ENCODE data around the gene BMERB1.

BMERB1 gene

GRCh38 chr16:15521758-15522509 lies 87.5 kb downstream of the BMERB1 start:
- no peaks in the 10 kb centered on the region for H3K9me3 ChIP-seq (ENCODE audit: control insufficient read depth, low read length)

DNA sequence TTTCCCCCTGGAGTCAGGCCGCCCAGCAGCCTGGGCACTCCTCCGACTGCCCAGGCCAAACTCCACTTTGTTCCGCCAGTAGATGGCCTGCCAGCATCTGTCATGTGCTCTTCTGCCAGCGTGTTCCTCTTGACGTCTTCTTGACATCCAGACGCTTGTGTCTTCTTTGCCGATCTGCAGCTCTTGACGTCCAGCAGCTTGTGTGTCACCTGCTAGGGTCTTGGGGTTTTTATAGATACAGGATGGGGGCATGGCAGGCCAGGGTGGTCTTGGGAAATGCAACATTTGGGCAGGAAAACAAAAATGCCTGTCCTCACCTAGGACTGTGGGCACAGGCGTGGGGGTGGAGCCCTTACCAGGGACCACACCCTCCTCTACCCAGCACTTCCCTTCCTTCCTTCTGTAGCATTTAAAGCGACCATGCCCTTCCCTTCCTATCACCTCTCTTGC lies 88.7 kb downstream of the BMERB1 start:
- Histone ChIP-seq H3K9ac (no peak overlapping the region), H3K27ac (no peak overlapping the region), H3K4me2 (ENCODE audit: low read length) (no peak overlapping the region), H3K4me1 (no peaks in the 10 kb centered on the region), H3K79me2 (no peaks in the 10 kb centered on the region), H3K9me3 (ENCODE audit: control insufficient read depth, low read length) (no peaks in the 10 kb centered on the region), H2AFZ (no peak overlapping the region), H3K27me3 (ENCODE audit: control insufficient read depth, insufficient read depth, low read length) (no peaks in the 10 kb centered on the region), H3K4me3 (ENCODE audit: low read depth, low read length) (no peak overlapping the region), H3K36me3 (ENCODE audit: control insufficient read depth, insufficient read depth, low read length) (no peaks in the 10 kb centered on the region)
- TF ChIP-seq CTCF (IDR thresholded peaks at IDR 0.05) = no peak

More at GRCh38 chr16:15521758-15522509, 87.5 kb downstream of the BMERB1 start:
- no peaks in the 10 kb centered on the region for H3K4me1 ChIP-seq
- H3K27ac ChIP-seq = no peak overlapping the region
- H3K36me3 ChIP-seq (ENCODE audit: control insufficient read depth, insufficient read depth, low read length) = no peaks in the 10 kb centered on the region
- no peak overlapping the region for H2AFZ ChIP-seq
- H3K79me2 ChIP-seq = peaks cover 2% of the 10 kb centered on the region
- H3K9ac ChIP-seq = no peak overlapping the region
- H3K4me2 ChIP-seq (ENCODE audit: low read length) = no peak overlapping the region
- H3K27me3 ChIP-seq (ENCODE audit: control insufficient read depth, insufficient read depth, low read length) = no peaks in the 10 kb centered on the region
- no peak for TF ChIP-seq CTCF (IDR thresholded peaks at IDR 0.05)
- no peak overlapping the region for H3K4me3 ChIP-seq (ENCODE audit: low read depth, low read length)

DNA sequence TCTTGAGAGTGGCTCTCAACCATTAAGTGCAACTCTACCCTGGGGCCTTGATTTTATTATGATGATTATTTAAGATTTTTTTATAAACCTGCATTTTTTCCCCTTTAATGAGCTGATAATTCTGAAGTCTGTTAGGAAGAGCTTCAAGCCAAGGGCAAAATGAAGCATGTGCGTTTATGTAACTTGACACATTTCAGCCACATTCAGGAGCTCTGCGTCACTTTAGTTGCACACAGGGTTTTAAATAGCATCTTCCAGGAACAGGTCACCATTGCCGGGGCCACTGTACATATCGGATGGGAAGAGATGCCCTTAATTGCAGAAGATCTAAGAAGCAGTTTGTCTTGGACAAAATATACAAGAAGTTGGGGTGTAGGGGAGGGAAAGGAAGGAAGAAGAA lies 89.6 kb downstream of the BMERB1 start:
- Histone ChIP-seq H3K27ac (no peak overlapping the region), H3K4me1 (no peaks in the 10 kb centered on the region), H3K36me3 (ENCODE audit: control insufficient read depth, insufficient read depth, low read length) (no peaks in the 10 kb centered on the region), H3K4me3 (ENCODE audit: low read depth, low read length) (no peak overlapping the region), H3K27me3 (ENCODE audit: control insufficient read depth, insufficient read depth, low read length) (no peaks in the 10 kb centered on the region), H3K4me2 (ENCODE audit: low read length) (no peak overlapping the region), H2AFZ (no peak overlapping the region), H3K9ac (no peak overlapping the region), H3K9me3 (ENCODE audit: control insufficient read depth, low read length) (no peaks in the 10 kb centered on the region), H3K79me2 (no peaks in the 10 kb centered on the region)
- TF ChIP-seq CTCF (IDR thresholded peaks at IDR 0.05) = no peak

DNA sequence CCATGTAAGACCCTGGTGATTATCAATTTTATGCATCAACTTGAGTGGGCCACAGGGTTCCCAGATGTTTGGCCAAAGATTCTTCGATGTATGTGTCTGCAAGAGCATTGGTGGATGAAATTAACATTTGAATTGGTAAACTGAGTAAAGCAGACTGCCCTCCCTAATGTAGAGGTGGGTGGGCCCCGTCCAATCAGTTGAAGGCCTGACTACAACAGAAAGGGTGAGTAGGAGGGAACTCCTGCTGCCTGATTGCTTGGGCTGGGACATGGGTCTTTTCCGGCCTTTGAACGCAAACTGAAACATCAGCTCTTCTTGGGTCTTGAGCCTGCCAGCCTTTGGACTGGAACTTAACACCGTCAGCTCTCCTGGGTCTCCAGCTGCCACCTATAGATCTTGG lies 90.6 kb downstream of the BMERB1 start:
- Histone ChIP-seq H3K36me3 (ENCODE audit: control insufficient read depth, insufficient read depth, low read length) (no peaks in the 10 kb centered on the region), H3K27me3 (ENCODE audit: control insufficient read depth, insufficient read depth, low read length) (no peaks in the 10 kb centered on the region), H3K9ac (no peak overlapping the region), H2AFZ (no peak overlapping the region), H3K9me3 (ENCODE audit: control insufficient read depth, low read length) (no peaks in the 10 kb centered on the region), H3K4me2 (ENCODE audit: low read length) (no peak overlapping the region), H3K4me1 (no peaks in the 10 kb centered on the region), H3K79me2 (peaks cover under 1% of the 10 kb centered on the region), H3K4me3 (ENCODE audit: low read depth, low read length) (no peak overlapping the region), H3K27ac (no peak overlapping the region)
- no peak for TF ChIP-seq CTCF (IDR thresholded peaks at IDR 0.05)

GRCh38 chr16:15526097-15526496 lies 91.7 kb downstream of the BMERB1 start:
- Histone ChIP-seq H3K79me2 (peaks cover 2% of the 10 kb centered on the region), H3K4me1 (no peaks in the 10 kb centered on the region), H3K9me3 (ENCODE audit: control insufficient read depth, low read length) (no peaks in the 10 kb centered on the region), H3K9ac (no peak overlapping the region), H3K27ac (no peak overlapping the region), H3K4me2 (ENCODE audit: low read length) (no peak overlapping the region), H3K27me3 (ENCODE audit: control insufficient read depth, insufficient read depth, low read length) (no peaks in the 10 kb centered on the region), H3K36me3 (ENCODE audit: control insufficient read depth, insufficient read depth, low read length) (no peaks in the 10 kb centered on the region), H2AFZ (no peak overlapping the region), H3K4me3 (ENCODE audit: low read depth, low read length) (no peak overlapping the region)
- TF ChIP-seq CTCF (IDR thresholded peaks at IDR 0.05) = no peak

Measured in parathyroid adenoma (tissue), 2 donors.